Pancreas (tissue), 10 donors: ENCODE results near the gene CCDC38. TPM values are rescaled to one million over a fixed set of nuclear protein-coding genes. Genes with fewer than 3 reads are reported as not detected.

Experiments used
- ATAC-seq, 4 donors: fragments of 200-7000 bp; cut with Tn5 transposase; one replicate each; pipeline versions ENCODE4 v1.8.0 to v1.9.1; 2020; ENCODE audit warnings: mild to moderate bottlenecking in 4 of 4, moderate library complexity in 4 of 4
- DNase-seq, 6 donors: peaks; one replicate each; pipeline ENCODE4 v3.0.0-alpha.2; 2020
- FAIRE-seq: peaks from 2 replicates; lab custom pipeline; 2012; peaks lifted over from hg19 to GRCh38; lab: Jason Lieb, UNC
- H3K27ac ChIP-seq, 4 donors: fragments of 200-600 bp; sonication (generic); 1 replicate in 3 of 4; 2 replicates in 1 of 4; pipeline versions ENCODE4 v1.5.0 to v1.8.0; 2020
- H3K27me3 ChIP-seq, 4 donors: fragments of 200-600 bp; one replicate each; pipeline ENCODE4 v1.8.0; 2021
- H3K36me3 ChIP-seq, 3 donors: fragments of 200-600 bp; sonication (generic) in 1 of 3; one replicate each; pipeline versions ENCODE4 v1.5.0 to v1.8.0; 2020 to 2021
- H3K4me1 ChIP-seq, 3 donors: fragments of 200-600 bp; one replicate each; pipeline ENCODE4 v1.8.0; 2021
- H3K4me3 ChIP-seq, 4 donors: fragments of 200-600 bp; sonication (generic) in 2 of 4; one replicate each; pipeline versions ENCODE4 v1.5.0 to v1.8.0; 2020 to 2021
- H3K9me3 ChIP-seq, 4 donors: fragments of 200-600 bp; one replicate each; pipeline ENCODE4 v1.8.0; 2021
- WGBS, 2 donors: extraction: QIAGEN DNeasy Blood & Tissue Kit; methylation state at CpG; one replicate each; pipeline ENCODE4 v1.1.7; 2013; 5-methylcytosine and 5-hydroxymethylcytosine counted together
- intact Hi-C, 3 donors: fragments of 100-400 bp; cut with DNase I; formaldehyde crosslinking; loops; one replicate each; pipeline versions ENCODE4 v1.11.1 to v1.14.2; 2022
- polyA plus RNA-seq, 2 donors: library from polyadenylated mRNA; stranded (reverse); fragments of 200-250 nt; gene quantifications; one replicate each; pipeline ENCODE4 v1.2.3, GENCODE V29; 2013
- total RNA-seq, 6 donors: library from RNA; stranded (reverse); fragmentation: NEBNext Ultra II Directional in 4 of 6; extraction: Animal tissue kit (Norgen Biotek cat#: 25700) in 4 of 6; gene quantifications; one replicate each; pipeline versions ENCODE4 v1.2.1 to v1.2.4, GENCODE V29; 2021 to 2023
- TF ChIP-seq, protein P1 (sequence below), 4 donors: fragments of 200-600 bp; sonication (generic) in 3 of 4; IDR thresholded peaks; one replicate each; pipeline versions ENCODE4 v1.5.0 to v1.8.0; 2021; ENCODE audit warnings: antibody characterized with exemption in 4 of 4
- donor health status: healthy with polysubstance abuse.
- donor health status: DM: no; HTN: no; CAD: no; lungs with moderate emphysema.
- donor health status: DM: no; HTN: no; CAD: no.
- donor health status: control.
- donor health status: control.
- donor health status: Bipolar disorder and iron deficiency.
- donor health status: DM: yes; HTN: yes; CAD: no.
- donor health status: DM: no; HTN: no; CAD: no.
- donor health status: DM: no; HTN: no; CAD: no.
- donor health status: DM: yes; HTN: yes; CAD: no.

CCDC38 gene
- total and polyA plus RNA-seq, 8 donors = 0.05 TPM; not detected in 7

DNA sequence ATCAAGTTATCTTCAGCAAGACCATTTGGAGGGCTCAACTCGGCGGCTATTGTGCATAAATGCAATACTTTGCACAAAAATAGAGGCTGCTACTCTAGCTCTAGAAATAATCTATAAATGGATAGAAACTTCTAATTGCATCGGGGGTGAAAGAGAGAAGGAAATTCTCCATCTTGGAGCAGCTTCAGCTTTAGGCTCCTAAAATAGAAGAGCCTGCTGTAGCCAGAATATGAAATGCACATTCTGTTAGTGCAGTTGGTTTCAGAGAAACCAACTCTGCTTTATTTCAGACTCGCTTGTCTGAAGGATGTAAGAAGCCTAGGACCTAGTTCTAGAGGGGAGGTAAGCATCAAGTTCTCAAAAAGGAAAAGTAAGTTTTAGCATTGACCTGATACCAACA, 45.6 kb downstream of the CCDC38 start:
- intact Hi-C loops = no loop called here
- H3K4me3 ChIP-seq = no peak overlapping the region
- H3K36me3 ChIP-seq = no peaks in the 10 kb centered on the region
- H3K27me3 ChIP-seq = peaks cover 0 to 4% (median 0%) of the 10 kb centered on the region in 4 donors
- H3K27ac ChIP-seq = no peak overlapping the region
- TF ChIP-seq, protein P1, sequence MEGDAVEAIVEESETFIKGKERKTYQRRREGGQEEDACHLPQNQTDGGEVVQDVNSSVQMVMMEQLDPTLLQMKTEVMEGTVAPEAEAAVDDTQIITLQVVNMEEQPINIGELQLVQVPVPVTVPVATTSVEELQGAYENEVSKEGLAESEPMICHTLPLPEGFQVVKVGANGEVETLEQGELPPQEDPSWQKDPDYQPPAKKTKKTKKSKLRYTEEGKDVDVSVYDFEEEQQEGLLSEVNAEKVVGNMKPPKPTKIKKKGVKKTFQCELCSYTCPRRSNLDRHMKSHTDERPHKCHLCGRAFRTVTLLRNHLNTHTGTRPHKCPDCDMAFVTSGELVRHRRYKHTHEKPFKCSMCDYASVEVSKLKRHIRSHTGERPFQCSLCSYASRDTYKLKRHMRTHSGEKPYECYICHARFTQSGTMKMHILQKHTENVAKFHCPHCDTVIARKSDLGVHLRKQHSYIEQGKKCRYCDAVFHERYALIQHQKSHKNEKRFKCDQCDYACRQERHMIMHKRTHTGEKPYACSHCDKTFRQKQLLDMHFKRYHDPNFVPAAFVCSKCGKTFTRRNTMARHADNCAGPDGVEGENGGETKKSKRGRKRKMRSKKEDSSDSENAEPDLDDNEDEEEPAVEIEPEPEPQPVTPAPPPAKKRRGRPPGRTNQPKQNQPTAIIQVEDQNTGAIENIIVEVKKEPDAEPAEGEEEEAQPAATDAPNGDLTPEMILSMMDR (IDR thresholded peaks at IDR 0.05) = no peak
- FAIRE-seq (no peak), ATAC-seq (no peak), DNase-seq (no peak)
- no peaks in the 10 kb centered on the region for H3K9me3 ChIP-seq
- WGBS, 2 donors = 77 to 88% methylated on average over 4 of the region's 4 CpGs
- H3K4me1 ChIP-seq = no peaks in the 10 kb centered on the region

DNA sequence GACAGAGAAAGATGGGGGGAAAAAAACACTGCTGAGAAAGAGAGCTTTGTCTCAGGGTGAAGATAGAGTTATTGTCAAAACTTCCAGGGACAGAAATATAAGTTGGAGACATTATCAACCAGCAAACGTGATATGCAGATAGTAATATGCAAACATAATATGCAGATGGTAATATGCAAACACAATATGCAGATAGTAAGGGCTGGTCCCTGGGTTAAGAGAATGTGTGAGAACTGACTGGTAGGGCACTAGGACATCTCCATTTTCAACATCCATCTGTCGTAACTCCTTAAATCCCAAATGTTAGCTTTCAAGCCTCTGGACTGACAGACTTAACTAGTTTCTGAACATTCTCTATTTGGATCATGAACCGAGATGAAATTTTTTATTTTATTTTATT, 51.5 kb downstream of the CCDC38 start:
- H3K9me3 ChIP-seq = no peaks in the 10 kb centered on the region
- WGBS, 2 donors = 47 to 61% methylated on average over 3 of the region's 3 CpGs
- intact Hi-C loops = no loop called here
- H3K36me3 ChIP-seq = no peaks in the 10 kb centered on the region
- no peak for DNase-seq
- H3K27ac ChIP-seq = no peak overlapping the region
- ATAC-seq = no peak
- H3K27me3 ChIP-seq = peaks cover 0 to 4% (median 0%) of the 10 kb centered on the region in 4 donors
- H3K4me3 ChIP-seq = no peak overlapping the region
- TF ChIP-seq, protein P1 (IDR thresholded peaks at IDR 0.05) = no peak
- FAIRE-seq = no peak
- H3K4me1 ChIP-seq = no peaks in the 10 kb centered on the region

DNA sequence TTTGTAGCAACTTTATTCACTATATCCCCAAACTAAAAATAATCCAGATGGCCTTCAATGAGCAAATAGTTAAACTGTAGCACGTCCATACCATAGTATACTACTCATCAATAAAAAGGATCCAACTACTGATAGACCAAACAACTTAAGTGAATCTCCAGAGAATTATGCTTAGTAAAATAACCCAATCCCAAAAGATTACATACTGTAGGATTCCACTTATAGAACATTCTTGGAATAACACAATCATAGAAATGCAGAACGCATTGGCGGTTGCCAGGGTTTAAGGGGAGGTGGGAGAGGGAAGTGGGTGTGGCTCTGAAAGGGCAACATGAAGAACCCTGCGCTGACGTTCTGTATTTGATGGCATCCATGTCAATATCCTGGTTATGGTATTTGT, 55.1 kb downstream of the CCDC38 start:
- no peaks in the 10 kb centered on the region for H3K36me3 ChIP-seq
- TF ChIP-seq, protein P1 (IDR thresholded peaks at IDR 0.05) = no peak
- ATAC-seq (no peak), DNase-seq (no peak), FAIRE-seq (no peak)
- no peaks in the 10 kb centered on the region for H3K27me3 ChIP-seq
- no peaks in the 10 kb centered on the region for H3K4me1 ChIP-seq
- no peak overlapping the region for H3K27ac ChIP-seq
- H3K4me3 ChIP-seq = no peak overlapping the region
- H3K9me3 ChIP-seq = no peaks in the 10 kb centered on the region
- 57 to 74% methylated on average over 5 of the region's 5 CpGs for WGBS, 2 donors
- intact Hi-C loops = no loop called here

DNA sequence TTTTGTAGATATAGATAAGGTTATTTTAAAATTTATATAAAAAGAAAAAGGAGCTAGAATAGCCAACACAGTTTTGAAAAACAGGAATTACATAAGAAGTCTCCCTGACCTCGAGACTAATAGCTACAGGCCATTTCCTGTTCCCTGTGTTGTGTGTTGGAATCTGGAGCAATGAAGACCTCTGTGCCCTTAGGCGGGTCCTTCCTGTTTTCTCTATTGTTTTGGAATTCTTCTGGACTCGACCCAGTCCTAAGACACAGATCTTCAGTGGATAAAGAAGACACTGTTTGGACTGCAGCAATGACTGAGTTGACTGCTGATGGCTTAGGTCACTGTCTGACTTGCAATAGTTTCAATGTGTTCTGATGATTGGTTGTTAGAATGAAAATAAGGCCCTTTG, 57.4 kb downstream of the CCDC38 start:
- ATAC-seq = no peak
- H3K4me1 ChIP-seq = no peaks in the 10 kb centered on the region
- WGBS, 2 donors = 56 to 57% methylated on average over 3 of the region's 3 CpGs
- no peak overlapping the region for H3K27ac ChIP-seq
- intact Hi-C loops = no loop called here
- no peak for DNase-seq
- TF ChIP-seq, protein P1 (IDR thresholded peaks at IDR 0.05) = no peak
- H3K4me3 ChIP-seq = no peak overlapping the region
- no peaks in the 10 kb centered on the region for H3K36me3 ChIP-seq
- no peak for FAIRE-seq
- no peaks in the 10 kb centered on the region for H3K9me3 ChIP-seq
- no peaks in the 10 kb centered on the region for H3K27me3 ChIP-seq

DNA sequence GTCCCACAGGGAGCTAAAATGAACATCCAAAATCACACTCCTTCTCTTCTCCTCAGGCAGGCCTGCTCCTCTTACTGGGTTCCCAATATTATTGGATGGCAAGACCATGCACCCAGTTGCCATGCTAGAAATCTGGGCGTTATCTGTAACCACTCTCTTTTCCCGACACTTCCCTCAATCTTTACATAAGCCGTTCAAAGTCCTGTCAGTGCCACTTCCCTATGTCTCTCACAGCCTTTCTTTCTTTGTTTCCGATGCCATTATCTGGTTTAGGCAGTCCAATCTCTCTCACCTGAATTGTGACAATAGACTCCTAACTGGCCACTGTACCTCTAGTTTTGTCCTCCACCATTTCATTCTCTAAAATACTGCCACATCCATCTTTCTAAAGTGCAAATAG, 59.5 kb downstream of the CCDC38 start:
- Histone ChIP-seq H3K27me3 (no peaks in the 10 kb centered on the region), H3K36me3 (no peaks in the 10 kb centered on the region), H3K4me3 (no peak overlapping the region), H3K4me1 (no peaks in the 10 kb centered on the region), H3K27ac (no peak overlapping the region), H3K9me3 (no peaks in the 10 kb centered on the region)
- FAIRE-seq (no peak), ATAC-seq (no peak), DNase-seq (no peak)
- WGBS, 2 donors = 56 to 80% methylated on average over 4 of the region's 4 CpGs
- TF ChIP-seq, protein P1 (IDR thresholded peaks at IDR 0.05) = no peak
- intact Hi-C loops = no loop called here
